Caco-2 (cell line): ENCODE results near the gene SLC26A1. TPM values are rescaled to one million over a fixed set of nuclear protein-coding genes. Genes with fewer than 3 reads are reported as not detected.

ENCODE experiments used
- BruUV-seq: library from RNA; stranded (reverse); fragments of 400-500 nt; replicated peaks from 2 replicates; lab custom pipeline; 2021; lab: Mats Ljungman, UMichigan
- CTCF ChIA-PET: fragments of 300-600 bp; sonication (Branson Sonifier 250); formaldehyde crosslinking; loops from one replicate; lab custom pipeline; 2022; ENCODE audit warnings: antibody characterized with exemption; lab: Charles Lee
- POLR2A ChIA-PET: fragments of 300-600 bp; sonication (Branson Sonifier 250); formaldehyde crosslinking; loops from one replicate; lab custom pipeline; 2022; ENCODE audit warnings: antibody characterized with exemption; lab: Charles Lee
- DNase-seq, 2 experiments: peaks; one replicate each; pipeline versions ENCODE4 v3.0.0 to v3.0.0-alpha.2; 2020 to 2022
- H3K27me3 ChIP-seq: replicated peaks from 2 replicates; pipeline ENCODE4 v1.6.0; 2011; ENCODE audit warnings: low read length; ENCODE audit not compliant: control insufficient read depth, insufficient read depth
- H3K36me3 ChIP-seq: 2 replicates; pipeline ENCODE4 v1.5.1; 2011; ENCODE audit warnings: low read length; ENCODE audit not compliant: control insufficient read depth, insufficient read depth
- H3K4me1 ChIP-seq: fragments of 250-450 bp; sonication (Bioruptor Pico); 2 replicates; pipeline ENCODE4 v1.5.1; 2020; ENCODE audit warnings: mild to moderate bottlenecking
- H3K4me3 ChIP-seq: 2 replicates; pipeline ENCODE4 v1.5.1; 2011; ENCODE audit warnings: low read depth, mild to moderate bottlenecking, control low read depth, low read length
- H3K9me3 ChIP-seq: fragments of 250-450 bp; sonication (Bioruptor Pico); 2 replicates; pipeline ENCODE4 v1.5.1; 2020; ENCODE audit warnings: mild to moderate bottlenecking, moderate library complexity
- H3K27ac Mint-ChIP-seq: one replicate; pipeline ENCODE4 v1.8.0; 2022; ENCODE audit warnings: mixed read lengths; ENCODE audit not compliant: unreplicated experiment
- H3K27me3 Mint-ChIP-seq: one replicate; pipeline ENCODE4 v1.8.0; 2022; ENCODE audit warnings: mixed read lengths; ENCODE audit not compliant: insufficient read depth, unreplicated experiment
- H3K36me3 Mint-ChIP-seq: one replicate; pipeline ENCODE4 v1.8.0; 2022; ENCODE audit warnings: mild to moderate bottlenecking, mixed read lengths; ENCODE audit not compliant: insufficient read depth, unreplicated experiment
- H3K4me1 Mint-ChIP-seq: one replicate; pipeline ENCODE4 v1.8.0; 2022; ENCODE audit warnings: low read depth, mixed read lengths; ENCODE audit not compliant: unreplicated experiment
- H3K4me3 Mint-ChIP-seq: one replicate; pipeline ENCODE4 v1.8.0; 2022; ENCODE audit warnings: mild to moderate bottlenecking, moderate library complexity, mixed read lengths; ENCODE audit not compliant: unreplicated experiment
- H3K9me3 Mint-ChIP-seq: one replicate; pipeline ENCODE4 v1.8.0; 2022; ENCODE audit warnings: mixed read lengths; ENCODE audit not compliant: unreplicated experiment
- intact Hi-C: fragments of 100-400 bp; cut with micrococcal nuclease; formaldehyde crosslinking; loops from one replicate; pipeline ENCODE4 v1.10.0; 2022; ENCODE audit not compliant: unreplicated experiment
- total RNA-seq: library from RNA; stranded (reverse); gene quantifications from 2 replicates; pipeline ENCODE4 v1.2.3, GENCODE V29; 2022
- TF ChIP-seq, protein P1 (sequence below), 2 experiments: fragments of 200-600 bp in 1 of 2; IDR thresholded peaks; 1 replicate in 1 of 2; 2 replicates in 1 of 2; pipeline versions ENCODE4 v1.5.1 to v1.8.0; 2011 to 2022; ENCODE audit warnings: antibody characterized with exemption in 1 of 2, control low read depth in 1 of 2, inconsistent platforms in 1 of 2, low read depth in 1 of 2, low read length in 1 of 2, mild to moderate bottlenecking in 1 of 2, moderate library complexity in 1 of 2; ENCODE audit not compliant: insufficient read depth in 1 of 2, severe bottlenecking in 1 of 2, unreplicated experiment in 1 of 2

SLC26A1 gene
- total RNA-seq, 1 experiment from 2014 or later = 9.6 TPM

DNA sequence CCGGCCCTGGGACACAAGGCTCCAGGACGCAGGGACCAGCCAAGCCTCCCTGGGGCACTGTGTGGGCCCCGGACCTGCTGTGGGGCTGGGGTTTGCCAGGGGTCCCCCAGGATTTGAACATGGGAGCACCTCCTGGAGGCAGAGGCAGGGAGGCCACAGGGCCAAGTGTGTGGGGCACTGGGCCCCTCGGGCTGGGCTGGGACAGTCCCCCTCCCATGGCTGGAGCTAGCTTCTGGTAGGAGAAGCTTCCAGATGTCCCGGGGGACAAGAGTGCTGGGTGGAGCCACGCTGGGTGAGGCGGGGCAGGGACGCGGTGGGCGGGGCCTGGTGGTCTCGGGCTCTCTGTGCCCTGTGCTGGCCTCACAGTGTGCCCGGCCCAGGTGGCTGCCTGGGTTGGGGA lies 36.8 kb upstream of the SLC26A1 start:
- intact Hi-C loops = no loop called here
- Histone ChIP-seq H3K4me1 (no peaks in the 10 kb centered on the region), H3K4me3 (no peak overlapping the region), H3K27me3 (no peaks in the 10 kb centered on the region), H3K36me3 (no peaks in the 10 kb centered on the region), H3K9me3 (no peaks in the 10 kb centered on the region)
- TF ChIP-seq, protein P1, sequence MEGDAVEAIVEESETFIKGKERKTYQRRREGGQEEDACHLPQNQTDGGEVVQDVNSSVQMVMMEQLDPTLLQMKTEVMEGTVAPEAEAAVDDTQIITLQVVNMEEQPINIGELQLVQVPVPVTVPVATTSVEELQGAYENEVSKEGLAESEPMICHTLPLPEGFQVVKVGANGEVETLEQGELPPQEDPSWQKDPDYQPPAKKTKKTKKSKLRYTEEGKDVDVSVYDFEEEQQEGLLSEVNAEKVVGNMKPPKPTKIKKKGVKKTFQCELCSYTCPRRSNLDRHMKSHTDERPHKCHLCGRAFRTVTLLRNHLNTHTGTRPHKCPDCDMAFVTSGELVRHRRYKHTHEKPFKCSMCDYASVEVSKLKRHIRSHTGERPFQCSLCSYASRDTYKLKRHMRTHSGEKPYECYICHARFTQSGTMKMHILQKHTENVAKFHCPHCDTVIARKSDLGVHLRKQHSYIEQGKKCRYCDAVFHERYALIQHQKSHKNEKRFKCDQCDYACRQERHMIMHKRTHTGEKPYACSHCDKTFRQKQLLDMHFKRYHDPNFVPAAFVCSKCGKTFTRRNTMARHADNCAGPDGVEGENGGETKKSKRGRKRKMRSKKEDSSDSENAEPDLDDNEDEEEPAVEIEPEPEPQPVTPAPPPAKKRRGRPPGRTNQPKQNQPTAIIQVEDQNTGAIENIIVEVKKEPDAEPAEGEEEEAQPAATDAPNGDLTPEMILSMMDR (IDR thresholded peaks at IDR 0.05; ENCODE audit: insufficient read depth in 1 of 2, low read depth in 1 of 2, low read length in 1 of 2, severe bottlenecking in 1 of 2, unreplicated experiment in 1 of 2) = no peak
- BruUV-seq = no TSS peak
- H3K27me3 Mint-ChIP-seq = no peaks in the 10 kb centered on the region
- peaks cover 29% of the 10 kb centered on the region for H3K36me3 Mint-ChIP-seq
- POLR2A ChIA-PET = no interaction called here
- H3K4me1 Mint-ChIP-seq = no peaks in the 10 kb centered on the region
- no peak overlapping the region for H3K27ac Mint-ChIP-seq
- CTCF ChIA-PET = no interaction called here
- H3K4me3 Mint-ChIP-seq = no peak overlapping the region
- H3K9me3 Mint-ChIP-seq = no peaks in the 10 kb centered on the region
- no peak for DNase-seq

DNA sequence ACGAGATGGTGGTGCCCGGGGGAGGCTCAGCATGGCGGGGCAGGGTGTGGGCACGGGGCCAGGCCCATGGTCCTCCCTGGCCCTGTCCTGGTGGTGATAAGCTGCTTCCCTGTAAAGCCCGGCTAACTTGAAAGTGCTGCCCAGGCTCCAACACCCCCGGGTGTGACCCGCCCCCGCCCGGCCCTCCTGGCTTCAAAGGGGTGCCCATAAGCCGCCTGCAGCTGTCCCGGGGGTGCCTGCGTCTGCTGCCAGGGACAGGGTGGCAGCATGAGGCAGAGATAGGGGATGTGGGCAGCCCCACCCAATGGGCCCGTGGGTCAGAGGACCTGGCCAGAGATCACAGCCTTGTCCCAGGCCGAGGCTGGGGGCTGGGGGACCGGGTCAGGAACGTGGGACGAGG lies 36.3 kb upstream of the SLC26A1 start:
- DNase-seq = no peak
- H3K9me3 ChIP-seq = no peaks in the 10 kb centered on the region
- TF ChIP-seq, protein P1 (IDR thresholded peaks at IDR 0.05; ENCODE audit: insufficient read depth in 1 of 2, low read depth in 1 of 2, low read length in 1 of 2, severe bottlenecking in 1 of 2, unreplicated experiment in 1 of 2) = no peak
- CTCF ChIA-PET = no interaction called here
- BruUV-seq = no TSS peak
- no peaks in the 10 kb centered on the region for H3K27me3 ChIP-seq
- peaks cover 34% of the 10 kb centered on the region for H3K36me3 Mint-ChIP-seq
- no peaks in the 10 kb centered on the region for H3K27me3 Mint-ChIP-seq
- no peaks in the 10 kb centered on the region for H3K4me1 Mint-ChIP-seq
- POLR2A ChIA-PET = no interaction called here
- no peak overlapping the region for H3K27ac Mint-ChIP-seq
- no peaks in the 10 kb centered on the region for H3K9me3 Mint-ChIP-seq
- H3K4me3 ChIP-seq = no peak overlapping the region
- H3K4me1 ChIP-seq = no peaks in the 10 kb centered on the region
- H3K4me3 Mint-ChIP-seq = no peak overlapping the region
- no peaks in the 10 kb centered on the region for H3K36me3 ChIP-seq
- intact Hi-C loops = no loop called here

- Histone ChIP-seq H3K4me3 (no peak overlapping the region), H3K4me1 (no peaks in the 10 kb centered on the region), H3K27me3 (no peaks in the 10 kb centered on the region), H3K9me3 (no peaks in the 10 kb centered on the region), H3K36me3 (no peaks in the 10 kb centered on the region)
- H3K36me3 Mint-ChIP-seq = peaks cover 35% of the 10 kb centered on the region
- no peak overlapping the region for H3K4me3 Mint-ChIP-seq
- intact Hi-C loops = no loop called here
- no peaks in the 10 kb centered on the region for H3K27me3 Mint-ChIP-seq
- H3K27ac Mint-ChIP-seq = no peak overlapping the region
- BruUV-seq = no TSS peak
- H3K4me1 Mint-ChIP-seq = no peaks in the 10 kb centered on the region
- TF ChIP-seq, protein P1 (IDR thresholded peaks at IDR 0.05; ENCODE audit: insufficient read depth in 1 of 2, low read depth in 1 of 2, low read length in 1 of 2, severe bottlenecking in 1 of 2, unreplicated experiment in 1 of 2) = no peak
- CTCF ChIA-PET = no interaction called here
- POLR2A ChIA-PET = no interaction called here
- no peak for DNase-seq
- H3K9me3 Mint-ChIP-seq = no peaks in the 10 kb centered on the region
Observed at GRCh38 chr4:1028574-1029220, 35.5 kb upstream of the SLC26A1 start.
